ENCODE data around the gene UNC80.

UNC80 gene

DNA sequence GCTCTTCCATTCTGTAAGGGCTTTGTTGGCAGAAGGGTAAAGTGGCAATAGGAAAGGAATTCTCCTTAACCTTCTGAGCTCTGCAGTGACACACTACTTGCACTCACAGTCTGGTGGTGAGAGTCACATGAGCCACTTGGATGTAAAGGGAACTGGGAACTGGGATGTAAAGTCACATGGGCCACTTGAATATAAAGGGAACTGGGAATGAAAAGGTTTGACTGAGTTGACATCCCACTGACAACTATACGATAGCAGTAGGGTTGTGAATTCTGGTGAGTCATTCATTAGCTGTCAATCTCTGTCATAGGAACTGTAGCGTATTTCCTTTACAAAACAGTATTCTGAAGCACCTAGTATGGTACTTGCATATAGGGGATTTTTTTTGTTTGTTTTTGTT, 236.3 kb downstream of the UNC80 start:
- DNase-seq (ENCODE audit: insufficient read length, low spot score) (no peak), FAIRE-seq (no peak)
- TF ChIP-seq POU2F2 (IDR thresholded peaks at IDR 0.05; ENCODE audit: low read depth, low read length) (no peak), POLR2AphosphoS5 (IDR thresholded peaks at IDR 0.05; ENCODE audit: low read depth, low read length) (no peak), PAX5 (IDR thresholded peaks at IDR 0.05; ENCODE audit: insufficient read depth, low read length, severe bottlenecking) (no peak), TAF1 (IDR thresholded peaks at IDR 0.05; ENCODE audit: low read depth, low read length) (no peak), SPI1 (IDR thresholded peaks at IDR 0.05; ENCODE audit: low read depth, low read length) (peak; percentile 57)

- TF ChIP-seq TAF1 (IDR thresholded peaks at IDR 0.05; ENCODE audit: low read depth, low read length) (no peak), SPI1 (IDR thresholded peaks at IDR 0.05; ENCODE audit: low read depth, low read length) (no peak), POU2F2 (IDR thresholded peaks at IDR 0.05; ENCODE audit: low read depth, low read length) (no peak), POLR2A (IDR thresholded peaks at IDR 0.05; ENCODE audit: low read depth, low read length) (no peak), POLR2AphosphoS5 (IDR thresholded peaks at IDR 0.05; ENCODE audit: low read depth, low read length) (no peak), PAX5 (IDR thresholded peaks at IDR 0.05; ENCODE audit: insufficient read depth, low read length, severe bottlenecking) (no peak)
- FAIRE-seq (no peak), DNase-seq (ENCODE audit: insufficient read length, low spot score) (no peak)
Measured at GRCh38 chr2:210009126-210009525, 237.5 kb downstream of the UNC80 start.

- no peak for TF ChIP-seq SPI1 (IDR thresholded peaks at IDR 0.05; ENCODE audit: low read depth, low read length)
- TF ChIP-seq POLR2A (IDR thresholded peaks at IDR 0.05; ENCODE audit: low read depth, low read length) = no peak
- no peak for TF ChIP-seq POLR2AphosphoS5 (IDR thresholded peaks at IDR 0.05; ENCODE audit: low read depth, low read length)
- TF ChIP-seq POU2F2 (IDR thresholded peaks at IDR 0.05; ENCODE audit: low read depth, low read length) = no peak
- no peak for TF ChIP-seq TAF1 (IDR thresholded peaks at IDR 0.05; ENCODE audit: low read depth, low read length)
- TF ChIP-seq PAX5 (IDR thresholded peaks at IDR 0.05; ENCODE audit: insufficient read depth, low read length, severe bottlenecking) = no peak
- FAIRE-seq (no peak), DNase-seq (ENCODE audit: insufficient read length, low spot score) (no peak)
Measured at GRCh38 chr2:210009896-210010295, 238.3 kb downstream of the UNC80 start.

- TF ChIP-seq POU2F2 (IDR thresholded peaks at IDR 0.05; ENCODE audit: low read depth, low read length) (no peak), POLR2A (IDR thresholded peaks at IDR 0.05; ENCODE audit: low read depth, low read length) (no peak), SPI1 (IDR thresholded peaks at IDR 0.05; ENCODE audit: low read depth, low read length) (no peak), PAX5 (IDR thresholded peaks at IDR 0.05; ENCODE audit: insufficient read depth, low read length, severe bottlenecking) (no peak), TAF1 (IDR thresholded peaks at IDR 0.05; ENCODE audit: low read depth, low read length) (no peak), POLR2AphosphoS5 (IDR thresholded peaks at IDR 0.05; ENCODE audit: low read depth, low read length) (no peak)
- no peak for FAIRE-seq
- no peak for DNase-seq (ENCODE audit: insufficient read length, low spot score)
Measured at GRCh38 chr2:210020138-210020537, 248.5 kb downstream of the UNC80 start.

DNA sequence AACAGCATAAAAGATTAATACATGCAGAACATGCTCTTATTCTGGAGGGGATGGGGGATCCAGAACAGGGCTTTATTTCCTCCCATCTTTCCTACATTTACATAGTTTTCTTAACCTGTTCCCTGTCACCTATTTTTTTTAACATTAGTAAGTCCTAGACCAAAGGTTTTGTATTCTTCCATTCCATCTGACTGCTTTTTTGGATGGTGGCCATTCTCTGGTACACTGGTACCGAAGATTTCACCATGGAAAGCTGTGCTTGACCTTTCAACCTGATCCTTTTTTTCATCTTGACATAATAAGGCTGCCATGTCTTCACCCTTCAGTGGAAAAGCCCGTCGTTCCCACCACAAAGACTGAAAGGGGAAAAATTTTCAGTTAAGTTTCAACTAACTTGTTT, 251.2 kb downstream of the UNC80 start:
- DNase-seq (ENCODE audit: insufficient read length, low spot score) (no peak), FAIRE-seq (no peak)
- TF ChIP-seq POLR2A (IDR thresholded peaks at IDR 0.05; ENCODE audit: low read depth, low read length) (no peak), SPI1 (IDR thresholded peaks at IDR 0.05; ENCODE audit: low read depth, low read length) (no peak), POU2F2 (IDR thresholded peaks at IDR 0.05; ENCODE audit: low read depth, low read length) (no peak), POLR2AphosphoS5 (IDR thresholded peaks at IDR 0.05; ENCODE audit: low read depth, low read length) (no peak), TAF1 (IDR thresholded peaks at IDR 0.05; ENCODE audit: low read depth, low read length) (no peak), PAX5 (IDR thresholded peaks at IDR 0.05; ENCODE audit: insufficient read depth, low read length, severe bottlenecking) (no peak)

GRCh38 chr2:210027608-210028007, 256.0 kb downstream of the UNC80 start:
- no peak for FAIRE-seq
- no peak for TF ChIP-seq PAX5 (IDR thresholded peaks at IDR 0.05; ENCODE audit: insufficient read depth, low read length, severe bottlenecking)
- TF ChIP-seq POLR2A (IDR thresholded peaks at IDR 0.05; ENCODE audit: low read depth, low read length) = no peak
- TF ChIP-seq POLR2AphosphoS5 (IDR thresholded peaks at IDR 0.05; ENCODE audit: low read depth, low read length) = no peak
- TF ChIP-seq POU2F2 (IDR thresholded peaks at IDR 0.05; ENCODE audit: low read depth, low read length) = no peak
- TF ChIP-seq SPI1 (IDR thresholded peaks at IDR 0.05; ENCODE audit: low read depth, low read length) = no peak
- TF ChIP-seq TAF1 (IDR thresholded peaks at IDR 0.05; ENCODE audit: low read depth, low read length) = no peak
- DNase-seq (ENCODE audit: insufficient read length, low spot score) = no peak

DNA sequence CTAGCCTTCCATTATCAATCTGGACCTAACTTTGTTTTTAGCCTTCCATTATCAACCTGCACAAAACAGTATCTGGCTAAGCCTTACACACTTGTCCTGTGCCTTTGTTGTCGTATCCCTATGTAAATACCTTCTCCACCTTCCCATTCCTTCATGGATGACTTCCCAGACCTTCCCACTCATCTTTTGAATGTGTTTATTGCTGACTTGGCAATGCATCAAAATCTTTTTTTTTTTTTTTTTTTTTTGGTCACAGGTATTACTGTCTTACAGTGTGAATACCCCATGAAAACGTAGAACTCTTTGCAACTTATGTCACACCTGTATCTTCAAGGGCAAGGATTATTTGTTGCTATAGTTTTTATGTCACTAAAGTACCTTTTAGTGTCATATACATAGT, 256.5 kb downstream of the UNC80 start:
- no peak for TF ChIP-seq PAX5 (IDR thresholded peaks at IDR 0.05; ENCODE audit: insufficient read depth, low read length, severe bottlenecking)
- TF ChIP-seq SPI1 (IDR thresholded peaks at IDR 0.05; ENCODE audit: low read depth, low read length) = no peak
- TF ChIP-seq POLR2AphosphoS5 (IDR thresholded peaks at IDR 0.05; ENCODE audit: low read depth, low read length) = no peak
- TF ChIP-seq TAF1 (IDR thresholded peaks at IDR 0.05; ENCODE audit: low read depth, low read length) = no peak
- TF ChIP-seq POLR2A (IDR thresholded peaks at IDR 0.05; ENCODE audit: low read depth, low read length) = no peak
- TF ChIP-seq POU2F2 (IDR thresholded peaks at IDR 0.05; ENCODE audit: low read depth, low read length) = no peak
- FAIRE-seq (no peak), DNase-seq (ENCODE audit: insufficient read length, low spot score) (no peak)

DNA sequence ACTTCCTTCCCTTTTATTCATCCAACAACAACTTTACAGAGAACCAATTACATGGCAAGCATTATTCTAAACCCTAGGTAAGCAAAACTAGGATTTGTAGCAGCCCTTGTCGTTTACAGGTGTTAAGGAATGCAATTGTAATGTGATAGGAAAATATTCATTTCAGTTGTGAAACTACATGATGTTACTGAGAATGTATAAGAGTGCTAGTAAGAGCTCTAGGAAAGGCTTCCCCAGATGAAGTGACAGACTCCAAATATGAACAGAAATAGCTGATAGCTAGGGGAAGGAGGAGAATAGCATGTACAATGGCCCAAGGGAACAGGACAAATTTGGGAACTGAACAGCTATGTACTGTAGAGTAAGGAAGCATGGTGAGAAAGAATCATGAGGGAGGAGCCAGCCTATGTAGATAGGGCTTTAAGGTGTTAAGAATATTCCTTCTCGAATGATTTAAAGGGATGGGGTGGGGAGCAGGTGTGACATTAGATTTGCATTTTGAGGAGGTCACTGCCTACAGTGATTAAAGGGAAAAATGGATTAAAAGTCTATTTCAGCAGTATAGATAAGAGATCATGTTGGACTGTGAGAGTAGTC, 262.6 kb downstream of the UNC80 start:
- no peak for DNase-seq (ENCODE audit: insufficient read length, low spot score)
- TF ChIP-seq PAX5 (IDR thresholded peaks at IDR 0.05; ENCODE audit: insufficient read depth, low read length, severe bottlenecking) (no peak), SPI1 (IDR thresholded peaks at IDR 0.05; ENCODE audit: low read depth, low read length) (no peak), POLR2AphosphoS5 (IDR thresholded peaks at IDR 0.05; ENCODE audit: low read depth, low read length) (0 out of 2 replicates have a peak, but pooled peaks have one; percentile 38)
- peak; percentile 71 for FAIRE-seq

DNA sequence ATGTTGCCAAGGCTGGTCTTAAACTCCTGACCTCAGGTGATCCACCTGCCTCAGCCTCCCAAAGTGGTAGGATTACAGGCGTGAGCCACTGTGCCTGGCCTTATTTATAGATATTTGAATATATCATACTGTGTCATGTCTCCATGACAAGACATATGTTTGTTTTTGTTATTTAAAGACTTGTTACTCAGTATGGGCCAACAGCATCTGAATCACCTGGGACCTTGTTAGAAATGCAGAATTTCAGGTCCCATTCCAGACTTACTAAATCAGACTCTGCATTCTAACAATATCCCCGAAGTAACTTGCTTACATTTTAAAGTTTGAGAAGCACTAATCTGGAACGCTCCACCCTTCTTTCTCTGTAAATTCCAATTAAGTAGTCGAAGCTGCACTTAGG, 264.0 kb downstream of the UNC80 start:
- DNase-seq (ENCODE audit: insufficient read length, low spot score) (no peak), FAIRE-seq (no peak)
- TF ChIP-seq POLR2AphosphoS5 (IDR thresholded peaks at IDR 0.05; ENCODE audit: low read depth, low read length) (no peak), POU2F2 (IDR thresholded peaks at IDR 0.05; ENCODE audit: low read depth, low read length) (no peak), PAX5 (IDR thresholded peaks at IDR 0.05; ENCODE audit: insufficient read depth, low read length, severe bottlenecking) (no peak), POLR2A (IDR thresholded peaks at IDR 0.05; ENCODE audit: low read depth, low read length) (no peak), SPI1 (IDR thresholded peaks at IDR 0.05; ENCODE audit: low read depth, low read length) (no peak)

DNA sequence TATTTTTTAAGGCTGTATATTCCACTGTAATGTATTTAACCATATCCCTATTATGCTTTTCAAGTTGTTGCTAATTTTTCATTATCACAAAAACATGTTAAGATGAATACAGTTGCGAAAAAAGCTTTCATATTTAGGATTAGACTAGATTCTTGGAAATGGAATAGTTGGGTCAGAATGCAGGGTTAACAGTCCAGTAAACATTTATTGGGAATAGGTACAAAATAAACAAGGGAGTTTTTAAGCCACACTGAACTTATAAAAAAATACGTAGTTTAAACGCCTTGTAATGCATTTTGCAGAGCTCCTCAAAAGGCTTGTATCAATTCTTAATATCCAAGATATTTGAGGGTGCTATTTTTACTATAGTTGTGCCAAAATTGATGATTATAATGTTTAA, 266.4 kb downstream of the UNC80 start:
- FAIRE-seq (no peak), DNase-seq (ENCODE audit: insufficient read length, low spot score) (no peak)
- no peak for TF ChIP-seq SPI1 (IDR thresholded peaks at IDR 0.05; ENCODE audit: low read depth, low read length)
- TF ChIP-seq POU2F2 (IDR thresholded peaks at IDR 0.05; ENCODE audit: low read depth, low read length) = no peak
- no peak for TF ChIP-seq POLR2A (IDR thresholded peaks at IDR 0.05; ENCODE audit: low read depth, low read length)
- no peak for TF ChIP-seq POLR2AphosphoS5 (IDR thresholded peaks at IDR 0.05; ENCODE audit: low read depth, low read length)
- no peak for TF ChIP-seq PAX5 (IDR thresholded peaks at IDR 0.05; ENCODE audit: insufficient read depth, low read length, severe bottlenecking)
- TF ChIP-seq TAF1 (IDR thresholded peaks at IDR 0.05; ENCODE audit: low read depth, low read length) = no peak

Measured in GM12891 (cell line).